Measurements from ENCODE around the gene SP100.
A peak's percentile ranks its signal among the peaks of the same experiment; 100 is the strongest.

SP100 gene

DNA sequence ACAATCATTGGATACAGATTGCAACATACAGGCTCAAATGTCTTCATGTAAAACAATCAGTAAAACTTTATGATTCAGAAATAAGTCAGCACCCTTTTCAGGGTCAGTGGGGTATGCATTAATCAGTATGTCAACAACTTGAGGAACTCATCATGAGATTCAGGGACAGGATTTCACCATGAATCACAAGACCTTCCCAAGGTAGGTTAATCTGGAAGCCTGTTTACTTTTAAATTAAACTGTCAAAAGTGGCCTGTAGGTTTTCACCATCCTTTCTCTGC lies 104.8 kb downstream of the SP100 start:
- Mint-ChIP-seq H3K4me3 (no peak overlapping the region), H3K27ac (no peak overlapping the region), H3K27me3 (no peaks in the 10 kb centered on the region), H3K4me1 (peaks cover 11% of the 10 kb centered on the region), H3K36me3 (peaks cover 50% of the 10 kb centered on the region), H3K9me3 (peaks cover 12% of the 10 kb centered on the region)
- no peak for ATAC-seq

DNA sequence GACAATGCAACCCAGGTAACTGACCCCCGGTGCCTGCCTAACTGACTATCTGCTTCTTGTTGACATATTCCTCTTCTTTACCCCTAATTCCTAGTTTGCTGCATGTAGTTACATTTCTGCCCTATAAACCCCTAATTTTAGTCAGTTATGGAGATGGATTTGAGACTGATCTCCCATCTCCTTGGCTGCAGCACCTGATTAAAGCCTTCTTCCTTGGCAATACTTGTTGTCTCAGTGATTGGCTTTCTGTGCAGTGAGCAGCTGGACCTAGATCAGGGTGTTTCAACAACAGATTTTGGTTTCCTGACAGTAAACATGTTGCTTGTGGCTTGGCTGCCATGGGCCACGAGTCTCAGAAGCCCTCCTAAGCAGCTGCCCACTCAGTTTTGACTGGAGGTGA lies 105.4 kb downstream of the SP100 start:
- Mint-ChIP-seq H3K27me3 (no peaks in the 10 kb centered on the region), H3K9me3 (peaks cover 12% of the 10 kb centered on the region), H3K4me1 (peaks cover 11% of the 10 kb centered on the region), H3K4me3 (no peak overlapping the region), H3K36me3 (peaks cover 56% of the 10 kb centered on the region), H3K27ac (no peak overlapping the region)
- ATAC-seq = no peak

DNA sequence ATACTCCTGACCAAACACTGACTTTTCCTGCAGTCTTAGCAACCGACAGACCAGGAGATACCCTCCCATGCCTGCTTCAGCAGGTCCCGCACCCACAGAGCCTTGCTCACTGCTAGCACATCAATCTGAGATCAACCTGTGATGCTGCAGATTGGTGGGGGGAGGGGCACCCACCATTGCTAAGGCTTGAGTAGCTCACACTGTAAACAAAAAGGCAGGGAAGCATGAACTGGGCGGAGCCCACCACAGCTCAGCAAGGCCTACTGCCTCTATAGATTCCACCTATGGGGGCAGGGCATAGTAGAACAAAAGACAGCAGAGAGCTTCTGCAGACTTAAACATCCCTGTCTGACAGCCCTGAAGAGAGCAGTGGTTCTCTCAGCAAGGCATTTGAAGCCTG lies 109.7 kb downstream of the SP100 start:
- Mint-ChIP-seq H3K27ac (no peak overlapping the region), H3K36me3 (peaks cover 52% of the 10 kb centered on the region), H3K27me3 (no peaks in the 10 kb centered on the region), H3K9me3 (peaks cover 29% of the 10 kb centered on the region), H3K4me3 (no peak overlapping the region), H3K4me1 (peaks cover 15% of the 10 kb centered on the region)
- no peak for ATAC-seq

DNA sequence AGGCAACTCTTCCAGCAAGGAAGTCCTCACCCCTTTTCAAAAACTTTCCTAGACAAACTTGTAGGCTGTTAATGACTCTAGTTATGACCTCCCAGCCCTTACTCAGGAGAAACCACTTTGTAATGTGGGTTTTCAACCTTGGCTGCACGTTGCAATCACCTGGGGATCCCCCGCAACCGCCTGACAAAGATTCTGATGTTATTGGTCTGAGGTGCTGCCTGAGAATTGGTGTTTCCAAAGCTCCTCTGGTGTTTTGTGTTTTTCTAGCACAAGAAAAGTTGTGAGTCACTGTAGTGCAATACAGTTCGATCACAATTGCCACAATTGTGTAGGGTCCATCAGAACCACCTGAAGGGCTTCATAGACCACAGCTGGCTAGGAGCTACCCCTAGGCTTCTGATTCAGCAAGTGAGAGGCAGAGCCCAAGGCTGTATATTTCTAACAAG lies 121.6 kb downstream of the SP100 start:
- ATAC-seq = peak; percentile 91
- H3K9me3 Mint-ChIP-seq = no peaks in the 10 kb centered on the region
- H3K27me3 Mint-ChIP-seq = no peaks in the 10 kb centered on the region
- H3K4me3 Mint-ChIP-seq = no peak overlapping the region
- peaks cover 53% of the 10 kb centered on the region for H3K4me1 Mint-ChIP-seq
- H3K27ac Mint-ChIP-seq = peak overlapping the region; percentile 76
- H3K36me3 Mint-ChIP-seq = peaks cover 33% of the 10 kb centered on the region

DNA sequence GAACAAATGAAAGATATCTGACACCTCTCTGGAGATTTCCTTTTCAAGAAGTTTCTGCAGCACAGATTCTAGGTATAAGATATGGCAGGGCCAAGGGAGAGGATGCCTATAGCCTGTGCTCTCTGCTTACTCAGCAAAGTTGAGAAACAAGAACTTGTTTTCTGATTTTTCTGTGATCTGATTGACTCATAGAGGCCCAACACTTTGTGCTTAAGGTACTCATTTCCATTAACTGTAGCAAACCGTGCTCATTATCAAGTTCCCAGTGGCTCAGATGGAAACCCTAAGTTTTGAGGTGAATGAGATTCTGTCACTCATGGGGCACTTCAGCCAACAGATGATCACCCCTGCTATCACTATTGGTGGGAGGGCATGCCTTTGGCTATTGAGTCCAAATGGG lies 124.3 kb downstream of the SP100 start:
- Mint-ChIP-seq H3K4me1 (peaks cover 70% of the 10 kb centered on the region), H3K27me3 (no peaks in the 10 kb centered on the region), H3K36me3 (peaks cover 61% of the 10 kb centered on the region), H3K9me3 (peaks cover 11% of the 10 kb centered on the region), H3K27ac (peak overlapping the region; percentile 84), H3K4me3 (no peak overlapping the region)
- ATAC-seq = no peak

DNA sequence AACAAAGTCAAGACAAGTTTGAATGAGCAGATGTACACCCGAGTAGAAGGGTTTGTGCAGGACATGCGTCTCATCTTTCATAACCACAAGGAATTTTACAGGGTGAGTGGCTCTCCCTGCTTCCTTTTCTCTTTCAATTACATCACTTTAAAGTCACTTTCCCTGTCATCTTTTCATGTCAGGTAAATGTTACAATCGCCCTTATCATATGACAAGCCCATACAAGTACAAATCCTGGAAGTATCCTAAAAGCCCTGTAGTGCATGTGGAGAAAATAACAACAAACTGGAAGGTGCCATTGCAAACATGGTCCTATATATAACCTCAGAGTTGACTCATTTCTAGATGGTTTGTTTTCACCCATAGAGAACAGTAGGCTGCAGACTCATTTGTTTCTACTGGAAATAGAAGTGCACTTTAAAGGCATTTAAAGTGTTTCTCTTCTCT lies 126.0 kb downstream of the SP100 start:
- H3K36me3 Mint-ChIP-seq = peaks cover 62% of the 10 kb centered on the region

DNA sequence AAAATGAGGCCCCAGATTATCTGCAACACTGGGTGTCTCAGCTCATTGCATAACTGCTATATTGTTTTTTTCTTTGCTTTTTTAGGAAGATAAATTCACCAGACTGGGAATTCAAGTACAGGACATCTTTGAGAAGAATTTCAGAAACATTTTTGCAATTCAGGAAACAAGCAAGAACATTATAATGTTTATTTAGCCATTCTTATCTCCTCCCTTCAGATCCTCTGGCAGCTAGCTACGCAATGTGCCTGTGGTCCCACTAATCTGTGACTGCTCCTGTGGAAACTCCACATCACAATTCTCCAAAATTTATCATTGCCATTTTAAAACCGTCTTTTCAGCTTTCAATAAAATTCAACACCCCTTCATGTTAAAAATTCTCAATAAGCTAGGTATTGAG lies 126.8 kb downstream of the SP100 start:
- Mint-ChIP-seq H3K4me1 (peaks cover 48% of the 10 kb centered on the region), H3K27me3 (no peaks in the 10 kb centered on the region), H3K36me3 (peaks cover 62% of the 10 kb centered on the region), H3K9me3 (peaks cover 11% of the 10 kb centered on the region), H3K27ac (peak overlapping the region; percentile 26), H3K4me3 (no peak overlapping the region)
- ATAC-seq = no peak

More for the DNA sequence above, 126.0 kb downstream of the SP100 start:
- Mint-ChIP-seq H3K4me1 (peaks cover 56% of the 10 kb centered on the region), H3K27me3 (no peaks in the 10 kb centered on the region), H3K9me3 (peaks cover 11% of the 10 kb centered on the region), H3K4me3 (no peak overlapping the region), H3K27ac (peak overlapping the region; percentile 84)
- peak; percentile 84 for ATAC-seq

DNA sequence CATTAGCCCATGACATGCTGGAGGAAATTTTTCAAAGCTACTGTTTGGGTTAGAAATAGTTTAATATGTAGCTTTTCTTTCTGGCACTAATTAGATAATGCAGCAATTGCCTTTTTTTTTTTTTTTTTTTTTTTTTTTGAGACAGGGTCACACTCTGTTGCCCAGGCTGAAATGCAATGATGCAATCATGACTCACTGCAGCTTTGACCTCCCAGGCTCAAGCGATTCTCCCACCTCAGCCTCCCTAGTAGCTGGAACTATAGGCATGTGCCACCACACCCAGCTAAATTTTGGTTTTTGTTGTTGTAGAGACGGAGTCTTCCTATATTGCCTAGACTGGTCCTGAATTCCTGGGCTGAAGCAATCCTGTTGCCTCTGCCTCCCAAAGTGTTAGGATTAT lies 136.2 kb downstream of the SP100 start:
- peaks cover 27% of the 10 kb centered on the region for H3K4me1 Mint-ChIP-seq
- H3K27ac Mint-ChIP-seq = peak overlapping the region; percentile 79
- H3K9me3 Mint-ChIP-seq = peaks cover 9% of the 10 kb centered on the region
- H3K27me3 Mint-ChIP-seq = no peaks in the 10 kb centered on the region
- H3K36me3 Mint-ChIP-seq = peaks cover 10% of the 10 kb centered on the region
- H3K4me3 Mint-ChIP-seq = no peak overlapping the region
- no peak for ATAC-seq

DNA sequence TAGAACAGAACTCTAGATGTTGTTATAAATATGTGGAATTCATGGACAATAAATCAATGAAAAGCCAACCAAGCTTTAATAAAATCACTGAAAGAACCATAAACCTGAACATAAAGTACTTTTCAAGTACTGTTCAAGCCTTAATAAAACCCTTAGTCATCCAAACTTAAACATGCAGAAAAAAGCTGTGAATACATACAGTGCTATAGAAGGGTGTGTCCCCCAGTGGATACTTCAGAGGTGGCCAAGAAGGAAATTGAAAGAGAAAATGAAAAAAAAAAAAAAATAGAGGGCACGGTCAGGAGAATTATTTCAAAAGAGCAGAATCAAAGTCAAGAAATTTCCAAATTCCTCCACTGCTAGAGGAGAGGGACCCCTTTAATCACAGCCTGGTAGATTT lies 141.1 kb downstream of the SP100 start:
- no peak overlapping the region for H3K4me3 Mint-ChIP-seq
- peaks cover 27% of the 10 kb centered on the region for H3K4me1 Mint-ChIP-seq
- H3K27ac Mint-ChIP-seq = peak overlapping the region; percentile 50
- ATAC-seq = no peak
- H3K36me3 Mint-ChIP-seq = peaks cover 10% of the 10 kb centered on the region
- H3K9me3 Mint-ChIP-seq = peaks cover 16% of the 10 kb centered on the region
- H3K27me3 Mint-ChIP-seq = no peaks in the 10 kb centered on the region

DNA sequence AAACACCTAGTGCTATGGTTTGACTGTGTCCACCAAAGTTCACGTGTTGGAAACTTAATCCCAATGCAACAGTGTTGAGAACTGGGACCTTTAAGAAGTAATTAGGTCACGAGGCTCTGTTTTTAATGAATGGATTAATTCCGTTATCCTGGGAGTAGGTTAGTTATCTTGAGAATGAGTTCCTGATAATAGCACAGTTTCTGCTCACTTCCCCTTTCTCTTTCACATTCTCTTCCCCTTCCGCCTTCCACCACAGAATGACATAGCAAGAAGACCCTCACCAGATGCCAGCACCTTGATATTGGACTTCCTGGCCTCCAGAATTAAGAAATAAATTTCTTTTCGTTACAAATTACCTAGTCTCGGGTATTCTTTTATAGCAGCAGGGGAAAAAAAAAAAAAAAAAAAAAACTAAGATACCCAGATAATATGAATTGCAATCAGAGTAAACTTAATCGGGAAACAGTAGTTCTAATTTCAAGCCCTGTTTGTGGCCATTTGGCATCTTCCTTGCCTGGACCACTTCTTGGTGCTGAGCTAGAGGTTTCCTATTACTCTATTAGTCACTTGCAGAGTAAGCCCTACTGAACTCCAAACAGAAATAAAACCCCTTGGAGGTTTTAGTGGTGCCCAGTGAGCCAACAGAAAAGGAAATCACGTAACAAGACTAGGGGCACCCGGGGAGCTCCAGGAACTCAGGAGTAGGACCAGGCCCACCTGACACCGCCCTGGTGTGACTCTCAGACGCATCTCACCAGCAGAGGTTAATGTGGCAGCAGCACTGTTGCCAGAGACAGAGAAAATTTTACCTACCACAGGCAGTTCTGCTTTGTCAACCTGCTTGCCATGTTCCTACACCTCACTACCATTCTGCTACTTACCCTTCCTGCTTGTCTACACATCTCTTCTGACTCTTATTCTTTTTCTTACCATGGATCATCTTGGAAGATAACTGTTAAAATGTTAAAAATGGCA lies 149.1 kb downstream of the SP100 start:
- H3K4me1 Mint-ChIP-seq = peaks cover 24% of the 10 kb centered on the region
- H3K9me3 Mint-ChIP-seq = peaks cover 3% of the 10 kb centered on the region
- peak; percentile 77 for ATAC-seq
- H3K27me3 Mint-ChIP-seq = no peaks in the 10 kb centered on the region
- peaks cover under 1% of the 10 kb centered on the region for H3K36me3 Mint-ChIP-seq
- H3K27ac Mint-ChIP-seq = peak overlapping the region; percentile 76
- H3K4me3 Mint-ChIP-seq = peak overlapping the region; percentile 12

DNA sequence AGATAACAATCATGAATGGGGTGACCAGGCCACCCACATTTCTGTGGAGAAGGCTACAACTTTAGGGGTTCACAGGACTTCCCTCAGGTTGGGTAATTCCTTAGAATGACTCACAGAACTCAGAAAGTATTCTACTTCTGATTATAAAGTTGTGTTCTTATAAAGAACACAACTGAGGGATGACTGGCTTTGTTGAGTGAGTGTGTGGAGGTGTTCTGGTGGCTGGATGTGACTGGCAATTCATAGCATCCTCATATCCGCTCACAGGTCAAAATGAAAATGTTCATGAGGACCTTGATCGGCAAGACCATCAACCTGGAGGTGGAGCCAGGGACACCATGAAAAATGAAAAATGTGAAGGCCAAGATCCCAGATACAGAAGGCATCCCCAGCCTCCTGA lies 153.3 kb downstream of the SP100 start:
- Mint-ChIP-seq H3K4me1 (peaks cover 17% of the 10 kb centered on the region), H3K9me3 (peaks cover 20% of the 10 kb centered on the region), H3K27me3 (no peaks in the 10 kb centered on the region), H3K27ac (no peak overlapping the region), H3K4me3 (no peak overlapping the region), H3K36me3 (peaks cover 26% of the 10 kb centered on the region)
- no peak for ATAC-seq

DNA sequence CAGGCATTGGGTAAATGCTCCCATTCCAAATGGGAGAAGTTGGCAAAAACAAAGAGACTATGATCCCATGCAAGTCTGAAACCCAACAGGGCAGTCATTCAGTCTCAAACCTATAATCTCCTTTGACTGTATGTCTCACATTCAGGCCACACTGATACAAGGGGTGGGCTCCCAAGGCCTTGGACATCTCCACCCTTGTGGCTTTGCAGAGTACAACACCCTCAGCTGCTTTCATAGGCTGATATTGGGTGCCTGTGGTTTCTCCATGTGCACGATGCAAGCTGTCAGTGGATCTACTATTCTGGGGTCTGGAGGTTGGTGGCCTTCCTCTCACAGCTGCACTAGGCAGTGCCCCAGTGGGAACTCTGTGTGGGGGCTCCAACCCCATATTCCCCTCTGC lies 155.0 kb downstream of the SP100 start:
- peaks cover 29% of the 10 kb centered on the region for H3K9me3 Mint-ChIP-seq
- ATAC-seq = no peak

DNA sequence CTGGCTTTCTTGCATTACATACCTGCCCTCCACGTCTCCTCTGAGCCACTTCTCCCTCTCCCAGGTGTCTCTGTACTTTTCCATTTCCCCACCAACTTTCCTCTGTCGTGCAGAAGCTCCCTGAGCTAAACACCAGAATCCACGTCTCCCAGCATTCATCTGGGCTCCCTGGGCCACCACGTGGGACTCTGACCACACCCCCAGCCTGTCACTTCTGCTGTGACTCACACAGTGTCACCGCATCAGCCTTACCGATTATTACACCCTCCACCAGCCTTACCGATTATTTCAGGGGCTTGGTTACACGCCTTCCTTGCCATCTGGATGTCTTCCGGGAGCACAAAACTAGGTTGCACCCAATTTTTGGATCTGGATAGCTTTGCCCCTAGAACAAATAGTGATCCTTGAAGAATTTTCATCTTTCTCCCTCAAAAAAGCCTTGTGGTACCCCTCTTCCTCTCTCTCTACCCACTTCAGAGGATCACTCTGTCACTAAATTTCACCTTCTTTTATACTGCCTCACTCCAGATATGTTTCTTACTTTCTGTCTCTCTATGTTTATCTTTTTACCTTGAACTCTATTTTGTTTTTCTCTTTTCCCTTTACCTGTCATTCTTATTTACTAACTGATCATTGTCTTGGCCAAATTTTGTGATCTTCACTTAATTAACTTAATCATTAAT lies 159.8 kb downstream of the SP100 start:
- ATAC-seq = no peak
- no peak overlapping the region for H3K4me3 Mint-ChIP-seq
- peaks cover 34% of the 10 kb centered on the region for H3K36me3 Mint-ChIP-seq
- no peaks in the 10 kb centered on the region for H3K27me3 Mint-ChIP-seq
- peak overlapping the region; percentile 40 for H3K27ac Mint-ChIP-seq
- H3K9me3 Mint-ChIP-seq = peaks cover 26% of the 10 kb centered on the region
- H3K4me1 Mint-ChIP-seq = peaks cover 17% of the 10 kb centered on the region

More for the DNA sequence above, 155.0 kb downstream of the SP100 start:
- peaks cover 39% of the 10 kb centered on the region for H3K36me3 Mint-ChIP-seq
- no peaks in the 10 kb centered on the region for H3K27me3 Mint-ChIP-seq
- H3K4me3 Mint-ChIP-seq = no peak overlapping the region
- no peak overlapping the region for H3K27ac Mint-ChIP-seq
- peaks cover 7% of the 10 kb centered on the region for H3K4me1 Mint-ChIP-seq

DNA sequence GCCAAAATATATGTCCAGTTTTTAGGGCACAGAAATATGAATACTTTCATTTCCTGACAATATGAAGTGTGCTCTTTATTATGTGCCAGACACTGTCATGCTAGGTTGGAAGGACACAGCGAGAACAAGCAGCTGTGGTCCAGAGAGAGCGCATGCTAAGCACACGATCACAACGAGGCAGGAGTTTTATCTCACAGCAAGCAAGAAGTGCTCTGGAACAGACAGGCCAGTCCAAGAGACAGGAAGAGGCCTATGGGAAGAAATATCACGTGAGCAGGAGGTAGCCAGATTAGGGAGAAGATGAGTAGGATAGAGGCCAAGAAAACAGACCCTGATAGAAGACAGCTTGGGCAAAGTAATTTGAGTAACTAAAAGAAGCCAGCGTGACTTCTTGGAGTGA lies 161.1 kb downstream of the SP100 start:
- Mint-ChIP-seq H3K4me1 (peaks cover 20% of the 10 kb centered on the region), H3K27ac (no peak overlapping the region), H3K27me3 (no peaks in the 10 kb centered on the region), H3K4me3 (no peak overlapping the region), H3K9me3 (peaks cover 22% of the 10 kb centered on the region), H3K36me3 (peaks cover 31% of the 10 kb centered on the region)
- no peak for ATAC-seq

DNA sequence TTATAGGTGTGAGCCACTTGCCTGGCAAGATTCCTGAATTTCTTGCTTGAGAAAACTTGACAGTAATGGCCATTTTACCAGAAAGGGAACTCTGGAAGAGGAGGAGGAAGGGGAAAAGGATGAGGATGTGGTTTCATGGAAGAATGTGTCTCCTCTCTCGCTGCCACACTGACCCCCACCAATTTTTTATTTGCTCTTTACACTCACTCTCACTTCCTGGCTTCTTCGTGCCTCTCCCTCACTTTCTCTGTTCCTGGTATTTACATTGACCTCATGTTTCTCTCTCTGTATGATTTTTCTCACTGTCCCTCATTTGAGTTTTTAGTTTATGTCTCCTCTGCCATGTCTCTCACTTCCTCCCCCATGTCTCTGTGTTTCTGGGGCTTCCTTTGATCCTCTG lies 162.1 kb downstream of the SP100 start:
- ATAC-seq = peak; percentile 75
- H3K27ac Mint-ChIP-seq = no peak overlapping the region

More for the DNA sequence above, 162.1 kb downstream of the SP100 start:
- Mint-ChIP-seq H3K4me1 (peaks cover 29% of the 10 kb centered on the region), H3K4me3 (no peak overlapping the region), H3K27me3 (no peaks in the 10 kb centered on the region), H3K36me3 (peaks cover 33% of the 10 kb centered on the region), H3K9me3 (peaks cover 26% of the 10 kb centered on the region)
